H1 (cell line): ENCODE measurements around the gene MMP8. TPM values are rescaled to one million over a fixed set of nuclear protein-coding genes. Genes with fewer than 3 reads are reported as not detected.

Source experiments
- CTCF ChIA-PET: fragments of 300-600 bp; sonication (Branson Sonifier 250); formaldehyde crosslinking; loops from one replicate; lab custom pipeline; 2021; ENCODE audit not compliant: partially characterized antibody; lab: Charles Lee
- POLR2A ChIA-PET: fragments of 300-600 bp; sonication (Branson Sonifier 250); formaldehyde crosslinking; loops from one replicate; lab custom pipeline; 2021; ENCODE audit warnings: inconsistent platforms; ENCODE audit not compliant: partially characterized antibody; lab: Charles Lee
- DNase-seq, 2 experiments: peaks; one replicate each; pipeline versions ENCODE4 v3.0.0 to v3.0.0-alpha.2; 2010 to 2022; ENCODE audit warnings: low spot score in 2 of 2, low read depth in 1 of 2, mixed read lengths in 1 of 2
- FAIRE-seq: peaks from 2 replicates; lab custom pipeline; 2011; peaks lifted over from hg19 to GRCh38; lab: Jason Lieb, UNC
- H2AFZ ChIP-seq: 2 replicates; pipeline ENCODE4 v1.8.1; 2012; ENCODE audit warnings: low read length, inconsistent platforms
- H2AK5ac ChIP-seq: 2 replicates; pipeline ENCODE4 v1.6.1; 2013; ENCODE audit warnings: low read depth, low read length
- H2BK120ac ChIP-seq: replicated peaks from 2 replicates; pipeline ENCODE3; 2013; ENCODE audit warnings: low read depth, low read length, inconsistent platforms
- H2BK12ac ChIP-seq: 2 replicates; pipeline ENCODE4 v1.6.1; 2013; ENCODE audit warnings: low read depth, low read length
- H2BK15ac ChIP-seq: 2 replicates; pipeline ENCODE4 v1.6.1; 2013; ENCODE audit warnings: low read length
- H2BK20ac ChIP-seq: 2 replicates; pipeline ENCODE4 v1.6.1; 2013; ENCODE audit warnings: low read length
- H2BK5ac ChIP-seq: 2 replicates; pipeline ENCODE4 v1.6.1; 2013; ENCODE audit warnings: low read depth, low read length
- H3K14ac ChIP-seq: 2 replicates; pipeline ENCODE4 v1.6.1; 2013; ENCODE audit warnings: inconsistent platforms; ENCODE audit not compliant: insufficient read length
- H3K18ac ChIP-seq: 2 replicates; pipeline ENCODE4 v1.6.1; 2013; ENCODE audit warnings: low read length; ENCODE audit errors: extremely low read depth
- H3K23ac ChIP-seq: 2 replicates; pipeline ENCODE4 v1.6.1; 2013; ENCODE audit warnings: inconsistent platforms; ENCODE audit not compliant: insufficient read length
- H3K23me2 ChIP-seq: 2 replicates; pipeline ENCODE4 v1.6.1; 2013; ENCODE audit warnings: low read depth, low read length
- H3K27ac ChIP-seq: 2 replicates; pipeline ENCODE4 v1.6.1; 2011; ENCODE audit warnings: low read depth, low read length, inconsistent platforms
- H3K27me3 ChIP-seq, 4 experiments: replicated peaks in 1 of 4; 1 replicate in 1 of 4; 2 replicates in 3 of 4; pipeline versions ENCODE4 v1.6.1 to v1.8.1; 2011 to 2013; ENCODE audit warnings: low read length in 3 of 4, mild to moderate bottlenecking in 3 of 4, inconsistent platforms in 2 of 4, mixed read lengths in 2 of 4, moderate library complexity in 1 of 4; ENCODE audit not compliant: control insufficient read depth in 3 of 4, insufficient read depth in 3 of 4; ENCODE audit errors: extremely low read depth in 1 of 4
- H3K36me3 ChIP-seq, 4 experiments: 2 replicates each; pipeline versions ENCODE4 v1.6.1 to v1.8.1; 2011 to 2013; ENCODE audit warnings: mild to moderate bottlenecking in 4 of 4, low read length in 3 of 4, moderate library complexity in 2 of 4, control low read depth in 1 of 4, inconsistent platforms in 1 of 4; ENCODE audit not compliant: insufficient read depth in 4 of 4, control insufficient read depth in 2 of 4
- H3K4ac ChIP-seq: replicated peaks from 2 replicates; pipeline ENCODE3; 2013; ENCODE audit warnings: low read length, low read depth, mixed read lengths, inconsistent platforms; ENCODE audit not compliant: insufficient read length
- H3K4me1 ChIP-seq, 4 experiments: replicated peaks in 1 of 4; 1 replicate in 1 of 4; 2 replicates in 3 of 4; pipeline versions ENCODE4 v1.6.1 to v1.8.1; 2011 to 2013; ENCODE audit warnings: low read length in 3 of 4, inconsistent platforms in 2 of 4, mixed read lengths in 1 of 4; ENCODE audit not compliant: insufficient read depth in 4 of 4, control insufficient read depth in 3 of 4
- H3K4me2 ChIP-seq, 2 experiments: 2 replicates each; pipeline versions ENCODE4 v1.6.1 to v1.8.1; 2011 to 2013; ENCODE audit warnings: low read depth in 2 of 2, low read length in 2 of 2, control low read depth in 1 of 2, inconsistent platforms in 1 of 2, mild to moderate bottlenecking in 1 of 2; ENCODE audit not compliant: insufficient read depth in 1 of 2
- H3K4me3 ChIP-seq, 4 experiments: fragments of 200-600, 300-600 bp in 1 of 4; sonication (generic), shearing (Covaris generic), sonication (Bioruptor Twin) in 1 of 4; 2 replicates each; pipeline versions ENCODE4 v1.5.1 to v1.8.1; 2011 to 2016; ENCODE audit warnings: low read length in 4 of 4, low read depth in 3 of 4, control low read depth in 2 of 4, inconsistent platforms in 2 of 4, mild to moderate bottlenecking in 2 of 4, mixed read lengths in 1 of 4, moderate library complexity in 1 of 4; ENCODE audit not compliant: insufficient read depth in 2 of 4; ENCODE audit errors: extremely low read depth in 1 of 4
- H3K56ac ChIP-seq: replicated peaks from 2 replicates; pipeline ENCODE3; 2013; ENCODE audit warnings: low read depth, mild to moderate bottlenecking, mixed read lengths, low read length, inconsistent platforms; ENCODE audit not compliant: insufficient read length
- H3K79me1 ChIP-seq: 2 replicates; pipeline ENCODE4 v1.6.1; 2013; ENCODE audit warnings: low read depth, low read length, control low read depth
- H3K79me2 ChIP-seq, 2 experiments: 2 replicates each; pipeline versions ENCODE4 v1.6.1 to v1.8.1; 2012 to 2013; ENCODE audit warnings: low read length in 2 of 2, mild to moderate bottlenecking in 2 of 2, inconsistent platforms in 1 of 2; ENCODE audit not compliant: insufficient read depth in 2 of 2, control insufficient read depth in 1 of 2
- H3K9ac ChIP-seq, 4 experiments: replicated peaks in 1 of 4; 1 replicate in 1 of 4; 2 replicates in 3 of 4; pipeline versions ENCODE4 v1.6.1 to v1.8.1; 2011 to 2013; ENCODE audit warnings: low read depth in 3 of 4, low read length in 3 of 4, control low read depth in 2 of 4, mild to moderate bottlenecking in 2 of 4, moderate library complexity in 2 of 4, inconsistent platforms in 1 of 4; ENCODE audit errors: extremely low read depth in 1 of 4
- H3K9me3 ChIP-seq, 2 experiments: 2 replicates each; pipeline versions ENCODE4 v1.6.1 to v1.8.1; 2012 to 2013; ENCODE audit warnings: mild to moderate bottlenecking in 2 of 2, moderate library complexity in 2 of 2, control low read depth in 1 of 2, inconsistent platforms in 1 of 2, low read depth in 1 of 2, low read length in 1 of 2, mixed read lengths in 1 of 2; ENCODE audit not compliant: insufficient read depth in 2 of 2
- H4K20me1 ChIP-seq, 2 experiments: replicated peaks in 1 of 2; 2 replicates each; pipeline versions ENCODE3 to v1.8.1; 2011 to 2013; ENCODE audit warnings: inconsistent platforms in 2 of 2, low read length in 2 of 2, mild to moderate bottlenecking in 1 of 2; ENCODE audit not compliant: insufficient read depth in 2 of 2, control insufficient read depth in 1 of 2
- H4K5ac ChIP-seq: 2 replicates; pipeline ENCODE4 v1.6.1; 2013; ENCODE audit warnings: low read length, low read depth, mixed read lengths, inconsistent platforms; ENCODE audit not compliant: insufficient read length
- H4K8ac ChIP-seq: 2 replicates; pipeline ENCODE4 v1.8.0; 2013; ENCODE audit warnings: mild to moderate bottlenecking, moderate library complexity, low read length, inconsistent platforms; ENCODE audit not compliant: insufficient read depth; ENCODE audit errors: extremely low read depth
- H4K91ac ChIP-seq: replicated peaks from 2 replicates; pipeline ENCODE3; 2013; ENCODE audit warnings: low read length, mixed read lengths, inconsistent platforms; ENCODE audit not compliant: insufficient read length
- BACH1 ChIP-seq: IDR thresholded peaks from 2 replicates; pipeline ENCODE4 v1.6.1; 2012; ENCODE audit warnings: low read length, improper control_type of control experiment
- CHD1 ChIP-seq: IDR thresholded peaks from 2 replicates; pipeline ENCODE4 v1.6.1; 2012; ENCODE audit warnings: low read depth, low read length, improper control_type of control experiment
- E2F6 ChIP-seq: IDR thresholded peaks from 2 replicates; pipeline ENCODE4 v1.6.1; 2012; ENCODE audit warnings: inconsistent platforms
- EZH2 ChIP-seq: fragments of 200-600 bp; sonication (generic); IDR thresholded peaks from 2 replicates; pipeline ENCODE4 v1.7.1; 2012; ENCODE audit warnings: low read depth, mild to moderate bottlenecking, moderate library complexity, low read length, inconsistent platforms; ENCODE audit not compliant: severe bottlenecking
- JUND ChIP-seq: IDR thresholded peaks from 2 replicates; pipeline ENCODE4 v1.6.1; 2011; ENCODE audit warnings: mild to moderate bottlenecking, improper control_type of control experiment, low read length
- POU5F1 ChIP-seq: IDR thresholded peaks from 2 replicates; pipeline ENCODE4 v1.6.1; 2011; ENCODE audit warnings: low read depth, mild to moderate bottlenecking, low read length, moderate library complexity
- RFX5 ChIP-seq: IDR thresholded peaks from 2 replicates; pipeline ENCODE4 v1.6.1; 2011; ENCODE audit warnings: low read depth, low read length, improper control_type of control experiment, borderline replicate concordance
- RXRA ChIP-seq: IDR thresholded peaks from 2 replicates; pipeline ENCODE4 v1.6.1; 2011; ENCODE audit warnings: low read depth, mild to moderate bottlenecking, low read length, moderate library complexity; ENCODE audit not compliant: insufficient read depth
- SAP30 ChIP-seq: fragments of 300-600 bp; sonication (generic); IDR thresholded peaks from 2 replicates; pipeline ENCODE4 v1.7.1; 2012; ENCODE audit warnings: low read length, moderate library complexity, mild to moderate bottlenecking, inconsistent platforms; ENCODE audit not compliant: insufficient read depth, insufficient replicate concordance
- SIX5 ChIP-seq: IDR thresholded peaks from 2 replicates; pipeline ENCODE4 v1.6.1; 2011; ENCODE audit warnings: mild to moderate bottlenecking, low read depth, low read length
- SRF ChIP-seq: IDR thresholded peaks from 2 replicates; pipeline ENCODE4 v1.6.1; 2011; ENCODE audit warnings: mild to moderate bottlenecking, low read depth, low read length, moderate library complexity
- TAF7 ChIP-seq: optimal IDR thresholded peaks from 2 replicates; pipeline ENCODE3; 2011; ENCODE audit warnings: low read depth, mild to moderate bottlenecking, inconsistent platforms, low read length, moderate library complexity, borderline replicate concordance
- USF2 ChIP-seq: IDR thresholded peaks from 2 replicates; pipeline ENCODE4 v1.6.1; 2011; ENCODE audit warnings: low read length, improper control_type of control experiment
- WGBS, 2 experiments: shearing (Covaris generic) in 1 of 2; methylation state at CpG; one replicate each; pipeline versions ENCODE4 v1.1.6 to v1.1.7; 2013 to 2015; ENCODE audit warnings: low lambda C conversion rate in 2 of 2, mixed read lengths in 2 of 2, inconsistent platforms in 1 of 2, low coverage in 1 of 2, missing lambda C conversion rate in 1 of 2; ENCODE audit not compliant: insufficient replicate concordance in 2 of 2, insufficient coverage in 1 of 2, insufficient read length in 1 of 2; ENCODE audit errors: extremely low coverage in 1 of 2, missing lambda C conversion rate in 1 of 2; 5-methylcytosine and 5-hydroxymethylcytosine counted together
- polyA plus RNA-seq, 7 experiments: library from polyadenylated mRNA; depleted of rRNA in 3 of 7; stranded (reverse) in 5 of 7; unstranded in 2 of 7; fragments of >200 nt in 5 of 7; fragments of 200-250 nt in 2 of 7; gene quantifications; 1 replicate in 5 of 7; 2 replicates in 1 of 7; 4 replicates in 1 of 7; pipeline versions ENCODE4 v1.2.1 to v1.2.3, GENCODE V29; 2011 to 2013; ENCODE audit warnings: missing spikeins in 2 of 7, mixed read lengths in 2 of 7
- total RNA-seq: library from RNA; stranded (reverse); fragmentation: NEBNext Ultra II Directional; extraction: Animal tissue kit (Norgen Biotek cat#: 25700); gene quantifications from 2 replicates; pipeline ENCODE4 v1.2.1, GENCODE V29; 2021

Gene MMP8
- total and polyA plus RNA-seq, 2 of the 8 experiments (the other 6 are each of a cell fraction or from before 2014, with no cell fraction given), result not detected

- POLR2A ChIA-PET, result no interaction called here
- FAIRE-seq (no peak), DNase-seq (no peak)
- CTCF ChIA-PET, result interaction anchor here (1.0 to 3.8 kb wide), 5 partner anchors 10 to 32 kb away, joined by 3 to 22 read pairs (median 5); partner anchors contain the start of gene MMP10
- H4K5ac ChIP-seq, result no peak overlapping the region
- H3K4me2 ChIP-seq, result no peak overlapping the region
- H4K20me1 ChIP-seq, result no peaks in the 10 kb centered on the region
- no peak overlapping the region for H2BK120ac ChIP-seq
- H2BK12ac ChIP-seq, result no peak overlapping the region
- no peak overlapping the region for H4K91ac ChIP-seq
- no peak overlapping the region for H3K18ac ChIP-seq
- no peak overlapping the region for H3K4me3 ChIP-seq
- no peak overlapping the region for H3K56ac ChIP-seq
- H2BK20ac ChIP-seq, result no peak overlapping the region
- no peaks in the 10 kb centered on the region for H3K9me3 ChIP-seq
- H3K23ac ChIP-seq, result no peak overlapping the region
- no peak overlapping the region for H3K14ac ChIP-seq
- H3K27ac ChIP-seq, result no peak overlapping the region
- H3K27me3 ChIP-seq, result peaks cover 0 to 1% (median 0%) of the 10 kb centered on the region in 4 experiments; a peak in 1 of 7 replicates
- H2BK15ac ChIP-seq, result no peak overlapping the region
- no peak overlapping the region for H3K4ac ChIP-seq
- H3K9ac ChIP-seq, result no peak overlapping the region
- H2AFZ ChIP-seq, result no peak overlapping the region
- H2BK5ac ChIP-seq, result no peak overlapping the region
- H3K79me2 ChIP-seq, result no peaks in the 10 kb centered on the region
- H3K23me2 ChIP-seq, result no peaks in the 10 kb centered on the region
- H3K36me3 ChIP-seq, result no peaks in the 10 kb centered on the region
- H2AK5ac ChIP-seq, result no peak overlapping the region
- no peaks in the 10 kb centered on the region for H3K79me1 ChIP-seq
- peaks cover 0 to 4% (median 1%) of the 10 kb centered on the region in 4 experiments; a peak in 1 of 7 replicates for H3K4me1 ChIP-seq
- no peak overlapping the region for H4K8ac ChIP-seq
- WGBS, 2 experiments, result 81% methylated on average over 2 of the region's 2 CpGs; no CpG with 5 or more reads in 1 of the 2 experiments
- TF ChIP-seq SRF (no peak), SAP30 (no peak), E2F6 (no peak), SIX5 (no peak), POU5F1 (no peak), RXRA (no peak), RFX5 (no peak), CHD1 (no peak), BACH1 (no peak), USF2 (no peak), EZH2 (no peak), JUND (no peak), TAF7 (no peak)
Measured at GRCh38 chr11:102762361-102762767, 37.6 kb upstream of the MMP8 start.
